Stimulated activated CD4-positive, alpha-beta T cell treated with anti-CD3 and anti-CD28 coated beads, Interleukin-12 subunit alpha, Interleukin-12 subunit beta, amount 100 ng/mL, for 48 hours (primary cell): Measurements from ENCODE around the gene SCIN.
"Not testable (repeated sequence)": the region's sequence is repeated elsewhere in the genome, so short reads cannot be mapped to it uniquely, and the experiment has no call there.

Experiments
- DNase-seq, 3 donors: peaks; one replicate each; pipeline ENCODE4 v3.0.0-alpha.2; 2020; ENCODE audit warnings: low read depth in 2 of 3, low spot score in 1 of 3

SCIN gene

GRCh38 chr7:12646139-12646538 is 75.6 kb downstream of the SCIN start:
- DNase-seq = no peak

GRCh38 chr7:12647364-12648219 is 77.1 kb downstream of the SCIN start:
- no peak for DNase-seq

GRCh38 chr7:12648704-12649261 is 78.3 kb downstream of the SCIN start:
- DNase-seq = no peak

- DNase-seq = no peak
These were observed 78.8 kb downstream of the SCIN start for GRCh38 chr7:12649348-12649747.

GRCh38 chr7:12650080-12650479 is 79.6 kb downstream of the SCIN start:
- DNase-seq = no peak

GRCh38 chr7:12653110-12653509 is 82.6 kb downstream of the SCIN start:
- DNase-seq = no peak

GRCh38 chr7:12653518-12653917 is 83.0 kb downstream of the SCIN start:
- no peak for DNase-seq

GRCh38 chr7:12655161-12655560 is 84.6 kb downstream of the SCIN start:
- no peak for DNase-seq

GRCh38 chr7:12660423-12660822 is 89.9 kb downstream of the SCIN start:
- DNase-seq = not testable (repeated sequence)

- not testable (repeated sequence) for DNase-seq
These were observed 90.5 kb downstream of the SCIN start for GRCh38 chr7:12660986-12661385.

- DNase-seq = no peak
These were observed 91.1 kb downstream of the SCIN start for GRCh38 chr7:12661581-12661980.

GRCh38 chr7:12670000-12670729 is 99.6 kb downstream of the SCIN start:
- no peak for DNase-seq

GRCh38 chr7:12670743-12671520 is 100.4 kb downstream of the SCIN start:
- DNase-seq = no peak

GRCh38 chr7:12673436-12673835 is 102.9 kb downstream of the SCIN start:
- not testable (repeated sequence) for DNase-seq

GRCh38 chr7:12674053-12674452 is 103.5 kb downstream of the SCIN start:
- no peak for DNase-seq

- DNase-seq = peak in 1 of 3 donors; percentile 31
These were observed 104.3 kb downstream of the SCIN start for GRCh38 chr7:12674861-12675260.

GRCh38 chr7:12683678-12684585 is 113.4 kb downstream of the SCIN start:
- no peak for DNase-seq

- no peak for DNase-seq
These were observed 114.2 kb downstream of the SCIN start for GRCh38 chr7:12684733-12685132.

- peak in 2 of 3 donors; percentile 3 to 8 for DNase-seq
These were observed 115.0 kb downstream of the SCIN start for GRCh38 chr7:12685550-12685949.

- DNase-seq = peak; percentile 90 to 93 (median 91)
These were observed 115.8 kb downstream of the SCIN start for GRCh38 chr7:12686234-12686890.
